DOHH2 (cell line): ENCODE results near the gene ABCF1.

Experiments used
- H3F3A ChIP-seq: fragments of 200-600 bp; sonication (generic), shearing (Covaris generic); 2 replicates; pipeline ENCODE4 v1.6.0; 2016; ENCODE audit warnings: antibody characterized with exemption, mild to moderate bottlenecking; ENCODE audit not compliant: control insufficient read depth, insufficient read depth
- H3K27ac ChIP-seq: fragments of 200-600 bp; sonication (generic); 2 replicates; pipeline ENCODE4 v1.5.1; 2014; ENCODE audit warnings: low read depth, mild to moderate bottlenecking, low read length, moderate library complexity
- H3K27me3 ChIP-seq: fragments of 200-600 bp; sonication (generic); 2 replicates; pipeline ENCODE4 v1.6.1; 2014; ENCODE audit warnings: mild to moderate bottlenecking, low read length, mixed read lengths; ENCODE audit not compliant: control insufficient read depth
- H3K36me3 ChIP-seq: fragments of 200-600 bp; sonication (generic); 2 replicates; pipeline ENCODE4 v1.6.1; 2014; ENCODE audit warnings: mild to moderate bottlenecking, low read length, moderate library complexity, mixed read lengths; ENCODE audit not compliant: control insufficient read depth
- H3K4me1 ChIP-seq: fragments of 200-600 bp; sonication (generic); 2 replicates; pipeline ENCODE4 v1.6.1; 2014; ENCODE audit warnings: mild to moderate bottlenecking, low read length, mixed read lengths; ENCODE audit not compliant: control insufficient read depth
- H3K4me2 ChIP-seq: fragments of 200-600 bp; sonication (generic); 2 replicates; pipeline ENCODE4 v1.6.0; 2014; ENCODE audit warnings: mild to moderate bottlenecking, low read length, moderate library complexity
- H3K4me3 ChIP-seq: fragments of 200-600 bp; sonication (generic); 2 replicates; pipeline ENCODE4 v1.5.1; 2014; ENCODE audit warnings: mild to moderate bottlenecking, low read length, mixed read lengths
- H3K79me2 ChIP-seq: fragments of 200-600 bp; sonication (generic); 2 replicates; pipeline ENCODE4 v1.6.1; 2014; ENCODE audit warnings: mild to moderate bottlenecking, low read length, mixed read lengths; ENCODE audit not compliant: control insufficient read depth
- H3K9me2 ChIP-seq: fragments of 200-600 bp; sonication (generic); replicated peaks from 2 replicates; pipeline ENCODE4 v1.6.1; 2014; ENCODE audit warnings: mild to moderate bottlenecking, low read length, mixed read lengths; ENCODE audit not compliant: control insufficient read depth
- H3K9me3 ChIP-seq: fragments of 200-600 bp; sonication (generic); 2 replicates; pipeline ENCODE4 v1.6.1; 2014; ENCODE audit warnings: antibody characterized with exemption, low read length, mixed read lengths; ENCODE audit not compliant: control insufficient read depth, insufficient read depth
- H4K20me1 ChIP-seq: fragments of 200-600 bp; sonication (generic); 2 replicates; pipeline ENCODE4 v1.6.0; 2014; ENCODE audit warnings: low read depth, mild to moderate bottlenecking, antibody characterized with exemption, low read length, moderate library complexity; ENCODE audit not compliant: control insufficient read depth, insufficient read depth
- CTCF ChIP-seq: fragments of 200-600 bp; sonication (generic); IDR thresholded peaks from one replicate; pipeline ENCODE4 v1.5.1; 2014; ENCODE audit warnings: antibody characterized with exemption, mild to moderate bottlenecking, low read depth, low read length; ENCODE audit not compliant: poor library complexity, severe bottlenecking
- EZH2phosphoT487 ChIP-seq: fragments of 200-600 bp; sonication (generic); IDR thresholded peaks from 2 replicates; pipeline ENCODE4 v1.6.1; 2017; ENCODE audit warnings: borderline replicate concordance, mild to moderate bottlenecking, antibody characterized with exemption, low read length, moderate library complexity, mixed read lengths

ABCF1 gene

GRCh38 chr6:30554404-30554803 is 16.8 kb upstream of the ABCF1 start:
- Histone ChIP-seq H3K4me1 (peaks cover 21% of the 10 kb centered on the region), H3K4me2 (peak overlapping the region; percentile 90), H3F3A (peaks cover 6% of the 10 kb centered on the region), H4K20me1 (peaks cover 12% of the 10 kb centered on the region; the same call in 1 of the 2 replicates), H3K36me3 (peaks cover 72% of the 10 kb centered on the region), H3K79me2 (peaks cover 37% of the 10 kb centered on the region), H3K9me3 (no peaks in the 10 kb centered on the region), H3K4me3 (no peak overlapping the region), H3K27me3 (no peaks in the 10 kb centered on the region), H3K9me2 (no peaks in the 10 kb centered on the region), H3K27ac (no peak overlapping the region)
- no peak for TF ChIP-seq EZH2phosphoT487

- TF ChIP-seq EZH2phosphoT487 (no peak), CTCF (no peak)
- Histone ChIP-seq H3K9me3 (no peaks in the 10 kb centered on the region), H3K4me1 (peaks cover 21% of the 10 kb centered on the region), H4K20me1 (peaks cover 12% of the 10 kb centered on the region; the same call in 1 of the 2 replicates), H3K27me3 (no peaks in the 10 kb centered on the region), H3K9me2 (no peaks in the 10 kb centered on the region), H3K4me2 (peak overlapping the region; percentile 90), H3F3A (peaks cover 9% of the 10 kb centered on the region), H3K27ac (peak overlapping the region; percentile 90), H3K36me3 (peaks cover 78% of the 10 kb centered on the region), H3K4me3 (peak overlapping the region; percentile 98), H3K79me2 (peaks cover 45% of the 10 kb centered on the region)
Observed at GRCh38 chr6:30554962-30555815, 16.1 kb upstream of the ABCF1 start.

- Histone ChIP-seq H4K20me1 (peaks cover 12% of the 10 kb centered on the region; the same call in 1 of the 2 replicates), H3K27me3 (no peaks in the 10 kb centered on the region), H3F3A (peaks cover 9% of the 10 kb centered on the region), H3K79me2 (peaks cover 47% of the 10 kb centered on the region), H3K4me3 (peak overlapping the region; percentile 98), H3K9me3 (no peaks in the 10 kb centered on the region), H3K27ac (peak overlapping the region; percentile 90), H3K9me2 (no peaks in the 10 kb centered on the region), H3K4me1 (peaks cover 21% of the 10 kb centered on the region), H3K4me2 (peak overlapping the region; percentile 90), H3K36me3 (peaks cover 76% of the 10 kb centered on the region)
- TF ChIP-seq CTCF = no peak
- TF ChIP-seq EZH2phosphoT487 = no peak
Observed at GRCh38 chr6:30555816-30556065, 15.5 kb upstream of the ABCF1 start.

- peak within 1 kb of the TSS; percentile 90 for H3K27ac ChIP-seq
- no peaks in the 10 kb centered on the region for H3K27me3 ChIP-seq
- H3K4me2 ChIP-seq = peak within 1 kb of the TSS; percentile 90
- peaks cover 21% of the 10 kb centered on the region for H3K4me1 ChIP-seq
- TF ChIP-seq CTCF (no peak), EZH2phosphoT487 (no peak)
- H3K9me2 ChIP-seq = no peaks in the 10 kb centered on the region
- H3K9me3 ChIP-seq = no peaks in the 10 kb centered on the region
- peaks cover 9% of the 10 kb centered on the region for H3F3A ChIP-seq
- H3K36me3 ChIP-seq = peaks cover 76% of the 10 kb centered on the region
- H3K4me3 ChIP-seq = peak within 1 kb of the TSS; percentile 98
- H4K20me1 ChIP-seq = peaks cover 12% of the 10 kb centered on the region; the same call in 1 of the 2 replicates
- peaks cover 51% of the 10 kb centered on the region for H3K79me2 ChIP-seq
Observed at GRCh38 chr6:30556066-30556905, 15.0 kb upstream of the ABCF1 start, which contains the start of gene GNL1. GNL1 (minus strand) TSS chr6:30556489; CDS start chr6:30556203, 286 bp downstream.
